Activated effector memory CD4-positive, alpha-beta T cell treated with anti-CD3 and anti-CD28 coated beads, Interleukin-2, amount 50 U/mL, for 16 hours (primary cell): ENCODE data around the gene SLC25A24.
"Not testable (repeated sequence)": the region's sequence is repeated elsewhere in the genome, so short reads cannot be mapped to it uniquely, and the experiment has no call there.

ENCODE experiments used
- DNase-seq: peaks from one replicate; pipeline ENCODE4 v3.0.0-alpha.2; 2020

SLC25A24 gene

DNA sequence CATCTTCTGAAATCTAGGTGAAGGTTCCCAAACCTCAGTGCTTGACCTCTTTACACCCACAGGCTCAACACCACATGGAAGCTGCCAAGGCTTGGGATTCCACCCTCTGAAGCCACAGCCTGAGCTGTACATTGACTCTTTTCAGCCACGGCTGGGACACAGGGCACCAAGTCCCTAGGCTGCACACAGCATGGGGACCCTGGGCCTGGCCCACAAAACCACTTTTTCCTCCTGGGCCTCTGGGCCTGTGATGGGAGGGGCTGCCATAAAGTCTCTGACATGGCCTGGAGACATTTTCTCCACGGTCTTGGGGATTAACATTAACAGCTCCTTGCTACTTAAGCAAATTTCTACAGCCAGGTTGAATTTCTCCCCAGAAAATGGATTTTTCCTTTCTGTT lies 67.8 kb downstream of the SLC25A24 start:
- not testable (repeated sequence) for DNase-seq

DNA sequence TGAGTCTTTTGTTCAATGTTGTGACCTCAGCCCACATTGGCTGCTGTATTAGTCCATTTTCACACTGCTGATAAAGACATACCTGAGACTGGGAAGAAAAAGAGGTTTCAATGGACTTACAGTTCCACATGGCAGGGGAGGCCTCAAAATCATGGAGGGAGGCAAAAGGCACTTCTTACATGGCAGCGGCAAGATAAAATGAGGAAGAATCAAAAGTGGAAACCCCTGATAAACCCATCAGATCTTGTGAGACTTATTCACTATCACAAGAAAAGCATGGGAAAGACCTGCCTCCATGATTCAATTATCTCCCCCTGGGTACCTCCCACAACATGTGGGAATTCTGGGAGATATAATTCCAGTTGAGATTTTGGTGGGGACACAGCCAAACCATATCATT lies 68.9 kb downstream of the SLC25A24 start:
- not testable (repeated sequence) for DNase-seq

DNA sequence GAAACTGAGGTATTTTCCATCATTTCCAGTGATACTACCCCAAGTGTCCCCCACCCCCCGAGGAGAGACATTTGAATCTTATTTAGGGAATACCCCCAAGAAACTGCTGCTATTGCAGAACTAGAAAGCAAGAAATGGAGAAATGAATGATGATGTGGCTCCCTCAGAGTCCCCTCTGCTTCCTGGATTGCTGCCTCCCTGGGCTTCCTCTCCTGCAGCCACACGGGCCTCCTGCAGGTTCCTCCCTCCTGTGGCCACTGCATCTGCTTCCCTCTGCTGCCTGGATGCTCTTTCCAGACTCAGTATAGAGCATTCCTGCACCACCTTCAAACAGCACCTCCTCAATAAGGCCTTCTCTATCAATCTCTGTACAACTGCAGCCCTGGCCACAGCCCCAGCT lies 69.3 kb downstream of the SLC25A24 start:
- DNase-seq = no peak

DNA sequence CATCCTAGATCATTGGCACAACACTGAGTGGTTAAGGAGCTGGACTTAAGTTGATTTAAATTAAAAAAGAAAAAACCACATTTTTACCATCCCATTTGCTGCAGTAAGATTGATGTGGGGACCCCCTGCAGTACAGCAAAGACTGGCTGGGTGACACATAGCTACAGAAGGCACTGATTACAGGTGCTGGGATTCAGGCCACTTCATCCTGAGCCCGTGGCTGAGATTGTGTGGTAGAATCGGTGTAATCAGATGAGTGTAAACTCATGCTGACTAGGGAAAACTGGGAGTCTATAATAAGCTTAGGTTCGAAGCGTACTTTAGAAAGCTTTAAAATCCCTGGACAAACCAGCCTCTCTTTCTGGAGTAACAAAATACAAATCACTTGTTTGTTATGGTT lies 70.1 kb downstream of the SLC25A24 start:
- no peak for DNase-seq

DNA sequence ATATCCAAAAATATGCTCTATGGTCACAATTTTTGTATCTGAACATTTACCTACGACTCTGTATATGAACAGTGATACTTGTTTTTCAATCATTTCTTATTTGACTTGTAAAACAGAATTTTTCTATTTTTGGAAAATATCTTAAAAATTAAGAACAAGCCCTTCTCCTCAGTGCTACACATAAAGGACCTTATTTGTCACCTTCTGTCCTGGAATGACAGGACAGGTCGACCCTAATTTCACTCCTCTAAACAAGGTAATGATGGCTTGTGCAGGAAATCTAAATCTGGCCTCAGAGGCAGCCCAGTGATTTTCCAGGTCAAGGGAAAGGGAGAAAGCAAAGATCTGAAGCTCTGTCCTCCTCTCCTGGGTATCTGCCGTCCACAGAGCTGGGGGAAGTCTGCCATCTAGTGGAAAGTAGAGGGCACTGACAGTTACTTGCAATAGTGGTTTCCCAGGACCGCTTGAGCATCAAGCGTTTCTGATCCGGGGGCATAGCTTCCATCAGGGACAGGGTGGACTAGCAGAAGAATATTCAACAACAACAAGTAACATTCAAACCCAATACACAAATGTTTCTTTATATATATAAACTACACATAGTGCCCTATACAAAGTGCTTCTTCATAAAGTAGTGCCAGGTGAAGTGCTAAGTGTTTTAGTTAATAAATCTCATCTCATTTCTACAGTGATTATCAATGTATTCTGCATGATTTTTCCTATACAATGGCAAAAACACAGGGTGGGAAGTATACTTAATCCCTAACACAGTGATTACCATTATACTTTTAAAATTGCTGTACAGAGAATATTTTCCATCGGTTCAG lies 74.6 kb downstream of the SLC25A24 start:
- peak; percentile 81 for DNase-seq

DNA sequence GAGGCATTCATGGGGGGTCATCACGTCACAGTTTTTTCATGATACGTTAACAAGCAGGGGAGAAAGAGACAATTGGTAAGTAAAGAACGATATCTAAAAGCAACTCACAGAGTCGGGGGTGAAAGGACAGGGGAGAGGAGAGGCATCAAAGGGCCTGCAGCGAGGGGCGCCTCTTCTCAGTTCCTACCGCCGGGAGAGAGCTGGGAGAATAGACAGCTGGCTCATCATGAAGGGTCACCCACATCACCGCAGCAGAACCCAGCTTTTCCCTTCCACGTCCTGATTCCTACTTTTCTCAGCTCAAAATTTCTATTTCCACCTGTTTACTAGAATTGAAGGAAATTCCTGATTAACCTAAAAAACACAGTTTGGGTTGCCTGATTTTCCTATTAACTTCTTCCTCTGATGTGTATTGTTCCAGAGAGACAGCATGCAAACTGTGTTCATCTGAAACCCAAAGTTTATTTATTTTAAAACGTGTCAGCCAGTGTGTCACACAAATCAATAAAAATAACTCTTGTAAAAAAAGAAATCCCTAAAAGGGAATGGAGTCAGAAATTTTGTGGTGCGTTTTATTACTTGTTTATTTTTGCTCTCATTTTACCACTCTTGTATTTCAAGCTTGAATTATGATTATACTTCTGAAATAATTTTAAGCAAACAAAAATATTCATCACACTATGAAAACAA lies 75.4 kb downstream of the SLC25A24 start:
- DNase-seq = no peak

DNA sequence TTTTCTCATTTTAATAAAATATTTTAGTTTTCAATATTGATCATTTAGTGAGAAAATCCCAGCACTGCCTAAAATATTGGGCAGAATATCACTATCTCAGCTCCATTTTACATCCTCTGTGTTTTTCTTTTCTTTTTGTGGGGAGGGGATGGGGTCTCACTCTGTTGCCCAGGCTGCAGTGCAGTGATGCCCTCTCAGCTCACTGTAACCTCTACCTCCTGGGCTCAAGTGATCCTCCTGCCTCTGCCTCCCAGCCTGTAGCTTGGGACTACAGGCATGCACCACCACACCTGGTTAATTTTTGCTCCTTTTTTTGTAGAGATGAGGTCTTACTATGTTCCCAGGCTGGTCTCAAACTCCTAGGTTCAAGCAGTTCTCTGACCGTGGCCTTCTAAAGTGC lies 76.1 kb downstream of the SLC25A24 start:
- DNase-seq = no peak

DNA sequence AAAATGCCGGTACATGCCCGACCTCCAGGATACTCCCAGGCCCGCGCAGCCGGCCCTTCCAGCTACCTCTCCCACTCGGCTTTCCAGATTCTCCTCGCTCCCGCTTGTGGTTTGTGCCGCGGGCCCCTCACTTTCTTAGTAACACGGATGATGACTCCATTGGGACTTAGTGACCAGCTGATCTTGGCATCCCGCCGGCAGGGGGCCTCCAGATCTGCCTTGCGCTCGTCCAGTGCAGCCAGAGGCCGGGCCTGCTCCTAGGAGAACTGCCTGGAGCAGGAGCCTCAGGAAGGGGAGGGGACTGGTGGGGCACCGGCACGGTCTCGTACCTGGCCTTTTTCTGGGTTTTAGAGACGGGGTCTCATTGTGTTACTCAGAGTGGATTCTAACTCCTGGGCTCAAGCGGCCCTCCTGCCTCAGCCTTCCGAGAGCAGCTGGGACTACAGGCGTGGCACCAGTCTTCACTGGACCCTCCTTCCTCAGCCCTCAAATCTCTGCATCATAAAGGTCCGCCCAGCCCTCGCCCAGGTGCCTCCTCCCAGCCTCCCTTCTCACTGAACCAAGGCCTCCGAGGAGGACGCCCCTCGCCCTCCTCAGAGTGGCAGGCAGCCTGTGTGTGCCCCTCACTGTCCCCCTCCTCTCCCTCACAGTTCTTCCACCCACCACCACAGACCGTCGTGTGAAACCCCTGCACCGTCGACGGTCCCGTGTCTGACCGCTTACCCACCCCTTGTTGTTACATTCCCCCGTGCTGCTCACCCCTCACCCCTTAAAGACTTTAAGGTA lies 78.6 kb downstream of the SLC25A24 start:
- DNase-seq = no peak

DNA sequence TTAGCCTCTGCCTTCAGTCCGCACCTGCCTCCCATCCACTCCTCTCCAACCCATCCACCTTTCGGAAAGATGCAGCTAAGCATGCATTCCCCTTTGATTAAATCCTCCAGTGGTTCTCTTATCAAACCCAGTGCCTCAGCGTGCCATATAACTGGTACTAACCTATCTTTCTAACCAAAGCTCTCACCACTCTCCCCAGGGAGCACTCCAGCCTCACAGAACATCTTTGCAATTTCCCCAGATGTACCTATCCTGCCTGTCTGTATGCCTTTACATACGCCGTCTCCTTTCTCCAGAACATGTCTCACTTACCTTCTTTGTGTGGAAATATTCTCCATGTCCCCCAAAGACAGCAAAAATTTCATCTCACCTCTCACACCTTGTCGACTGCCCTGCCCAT lies 80.0 kb downstream of the SLC25A24 start:
- DNase-seq = no peak

DNA sequence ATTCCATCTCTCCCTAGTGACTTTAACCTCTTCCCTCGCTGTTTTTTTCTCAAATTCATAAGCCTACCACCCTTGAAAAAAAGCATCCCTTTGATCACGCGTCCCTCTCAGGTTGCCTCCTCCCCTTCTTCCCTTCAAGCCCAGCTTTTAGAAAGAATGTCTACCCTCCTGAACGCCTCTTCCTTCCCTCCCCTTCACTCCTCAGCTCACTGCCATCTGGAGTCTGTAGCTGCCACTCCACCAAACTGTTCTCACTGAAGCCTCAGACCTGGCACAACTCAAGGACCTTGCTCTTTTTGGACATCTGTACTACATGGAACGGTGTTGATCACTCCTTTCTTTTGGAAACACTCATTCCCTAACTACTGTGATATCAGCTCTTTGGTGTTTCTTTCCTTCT lies 80.6 kb downstream of the SLC25A24 start:
- no peak for DNase-seq

DNA sequence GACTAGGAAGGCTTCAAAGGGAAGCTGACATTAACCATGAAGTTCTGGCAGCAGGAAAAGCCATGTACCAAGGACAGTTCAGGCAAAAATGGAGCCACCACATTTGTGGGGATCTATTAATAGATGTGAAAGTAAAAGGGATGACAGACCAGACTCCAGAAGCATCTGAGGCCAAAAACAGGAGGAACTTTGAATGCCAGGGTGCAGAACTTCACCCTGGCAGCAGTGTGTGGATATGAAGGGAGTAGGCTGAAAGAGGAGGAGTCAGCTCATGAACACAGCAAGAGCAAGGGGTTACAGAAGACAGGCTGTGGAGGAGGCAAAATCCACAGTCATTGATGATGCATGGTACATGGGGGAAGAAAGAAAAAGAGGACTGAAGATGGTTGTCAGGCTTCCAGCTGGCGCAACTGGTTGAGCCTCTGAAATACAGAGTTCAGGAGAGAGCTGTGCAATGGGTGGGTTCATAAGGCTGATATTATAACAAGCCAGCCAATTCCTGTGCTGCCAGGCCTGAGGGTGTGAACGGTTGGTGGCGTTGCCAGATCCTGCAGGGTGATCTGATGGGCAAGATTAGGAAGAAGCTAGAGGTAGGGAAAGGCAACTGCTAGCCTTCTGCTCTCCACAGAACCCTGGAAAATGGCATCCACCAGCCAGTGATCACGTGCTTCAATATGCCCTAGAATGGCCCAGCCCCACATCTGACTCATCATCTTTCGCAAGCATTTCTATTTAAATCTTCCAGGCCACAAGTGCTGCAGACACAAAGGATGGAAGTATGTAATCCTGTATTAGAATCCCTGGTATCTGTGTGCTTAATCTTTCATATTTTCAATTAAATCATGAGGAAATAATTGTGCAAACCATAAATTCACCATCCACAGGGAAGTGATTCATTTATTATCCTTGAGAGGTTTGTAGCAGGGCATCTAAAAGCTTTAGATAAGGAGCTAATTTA lies 81.9 kb downstream of the SLC25A24 start:
- no peak for DNase-seq

DNA sequence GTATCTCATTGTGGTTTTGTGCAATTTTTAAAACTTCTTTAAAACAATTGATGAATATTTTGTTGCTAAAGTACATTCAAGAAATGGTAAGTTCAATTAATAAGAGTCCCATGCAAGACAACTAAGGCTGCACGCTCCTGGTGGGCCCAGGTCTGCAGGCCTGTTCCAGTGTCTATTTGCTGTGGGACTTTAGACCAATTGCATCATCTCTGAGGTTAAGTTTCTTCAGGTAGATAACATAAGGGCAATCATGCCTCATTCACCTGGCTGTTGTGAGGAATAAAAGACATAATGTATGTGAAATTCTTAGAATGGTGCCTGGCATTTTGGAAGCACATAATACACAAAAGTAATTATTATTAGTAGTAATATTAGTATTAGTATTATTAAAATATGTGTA lies 82.9 kb downstream of the SLC25A24 start:
- DNase-seq = no peak

DNA sequence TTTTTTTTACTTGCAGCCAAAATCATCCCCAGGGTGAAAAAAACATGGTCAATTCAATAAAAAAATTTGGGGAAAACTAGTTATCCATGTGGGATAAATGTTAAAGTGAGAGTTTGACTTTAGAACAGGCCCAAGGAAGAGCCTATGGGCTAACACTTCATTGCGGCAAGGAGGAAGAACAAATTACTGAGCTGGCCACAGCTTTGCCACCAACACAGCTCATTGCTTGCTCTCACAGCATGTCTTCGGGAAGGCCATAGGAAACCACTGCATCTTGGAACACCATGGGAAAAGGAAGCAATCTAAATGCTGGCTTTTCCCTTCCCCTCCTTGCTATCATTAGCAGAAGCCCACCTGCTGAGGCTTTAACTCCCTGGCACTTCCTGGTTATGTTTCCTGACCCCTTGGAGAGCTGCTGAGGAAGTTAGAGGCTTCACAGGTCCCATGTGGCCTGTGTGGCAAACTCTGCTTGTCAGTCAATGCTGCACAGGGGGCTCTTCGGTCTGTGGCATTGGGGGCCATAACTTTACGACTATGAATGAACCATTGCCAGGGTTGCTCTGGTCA lies 86.0 kb downstream of the SLC25A24 start:
- no peak for DNase-seq

DNA sequence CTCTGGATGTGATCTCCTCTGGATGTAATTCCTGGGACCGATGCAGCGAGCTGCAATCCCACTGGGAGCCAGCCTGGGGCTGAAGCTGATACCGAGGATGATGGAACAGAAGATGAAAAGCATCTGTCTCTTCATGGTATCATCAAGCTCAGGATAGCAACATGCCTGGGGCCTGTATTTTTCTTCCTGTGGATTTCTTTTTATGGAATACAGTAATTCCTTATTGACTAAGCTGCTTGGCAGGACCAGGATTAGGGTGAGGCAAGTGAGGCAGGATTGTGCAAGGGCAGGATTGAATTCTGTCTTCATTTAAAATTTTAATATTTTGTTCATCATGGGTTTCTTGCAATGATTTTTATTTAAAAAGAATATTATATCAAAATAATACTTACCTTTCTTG lies 86.6 kb downstream of the SLC25A24 start:
- DNase-seq = no peak

DNA sequence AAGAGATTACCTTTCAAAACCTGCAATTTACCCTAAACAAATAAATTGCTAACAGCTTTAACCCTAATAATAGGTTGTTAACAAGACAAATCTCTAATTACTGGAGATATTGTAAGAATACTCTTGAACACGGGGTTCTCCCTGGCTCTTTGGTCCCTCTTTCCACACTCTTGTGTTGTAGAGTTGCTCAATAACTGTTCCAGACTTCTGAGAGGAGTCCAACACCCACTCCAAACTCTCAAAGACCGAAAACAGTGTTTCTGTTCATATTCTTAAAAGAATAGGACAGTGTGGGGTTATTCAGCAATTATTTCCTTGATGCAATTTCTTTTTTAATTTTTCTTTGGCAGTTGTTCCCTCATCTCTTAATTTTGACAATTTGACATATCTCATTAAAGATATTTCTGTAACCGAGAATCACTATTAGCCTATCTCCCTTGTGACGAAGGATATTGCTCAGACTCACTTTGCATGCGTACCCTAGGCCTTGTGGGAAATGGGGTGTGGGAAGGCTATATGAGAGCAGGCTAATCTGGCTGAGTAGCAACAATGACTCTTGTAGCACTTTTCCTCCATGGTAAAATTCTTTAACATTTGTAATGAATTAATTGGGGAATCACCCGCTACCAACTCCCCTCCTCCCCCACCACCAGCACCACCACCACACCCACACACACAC lies 90.7 kb downstream of the SLC25A24 start:
- no peak for DNase-seq

DNA sequence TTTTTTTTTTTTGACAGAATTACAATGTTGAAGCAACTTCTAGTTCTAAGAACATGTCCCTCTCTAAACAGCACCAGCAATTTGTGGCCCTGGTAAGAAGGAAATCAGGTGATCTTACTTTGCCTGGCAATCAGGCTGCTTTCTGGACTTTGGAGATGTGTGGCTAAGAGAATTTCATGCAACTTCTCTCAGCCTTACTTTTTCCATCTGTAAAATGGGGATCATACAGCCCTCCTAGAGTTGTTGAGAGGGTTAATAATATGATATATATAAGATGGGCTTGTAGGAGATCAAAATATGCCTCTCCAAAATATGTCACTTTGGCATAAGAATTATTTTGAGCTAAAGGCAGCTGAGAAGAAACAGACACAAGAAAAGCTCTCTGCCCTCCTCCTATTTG lies 92.0 kb downstream of the SLC25A24 start:
- no peak for DNase-seq

DNA sequence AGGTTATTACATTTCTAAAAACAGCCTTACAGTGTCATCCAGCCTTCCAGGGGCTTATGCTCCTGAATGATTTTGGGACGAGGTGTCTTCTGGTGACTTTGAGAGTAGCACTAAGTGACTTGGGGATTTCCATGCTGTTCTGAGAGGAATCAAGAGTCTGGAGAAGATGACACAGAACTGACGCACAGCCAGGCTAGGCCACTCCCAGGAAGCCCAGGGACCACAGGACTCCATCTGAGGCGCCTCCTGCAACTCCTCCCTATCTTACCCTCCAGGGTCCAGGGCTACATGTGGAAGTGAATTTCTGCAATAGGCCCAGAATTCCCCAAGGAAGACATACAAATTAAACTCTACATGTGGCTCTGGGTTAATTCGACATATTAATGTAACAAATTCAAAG lies 92.5 kb downstream of the SLC25A24 start:
- DNase-seq = peak; percentile 67

DNA sequence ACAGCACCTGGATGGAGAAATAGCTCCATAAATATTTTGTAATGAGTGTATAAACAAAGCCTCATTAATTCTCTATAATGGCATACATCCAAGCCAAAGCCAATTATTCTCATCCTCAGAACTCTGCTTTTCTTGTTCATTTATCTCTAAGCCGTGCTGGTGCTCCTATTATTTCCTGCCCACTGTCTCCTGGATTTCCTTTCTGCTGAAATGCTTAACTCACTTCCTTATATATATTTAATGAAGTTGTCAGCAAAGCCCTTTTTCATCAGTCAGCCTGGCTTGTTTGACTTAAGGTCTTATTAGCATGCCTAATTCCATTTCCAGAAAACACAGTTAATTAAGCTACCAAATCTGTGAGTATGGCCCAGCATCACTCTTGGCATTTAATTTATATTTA lies 93.4 kb downstream of the SLC25A24 start:
- no peak for DNase-seq

DNA sequence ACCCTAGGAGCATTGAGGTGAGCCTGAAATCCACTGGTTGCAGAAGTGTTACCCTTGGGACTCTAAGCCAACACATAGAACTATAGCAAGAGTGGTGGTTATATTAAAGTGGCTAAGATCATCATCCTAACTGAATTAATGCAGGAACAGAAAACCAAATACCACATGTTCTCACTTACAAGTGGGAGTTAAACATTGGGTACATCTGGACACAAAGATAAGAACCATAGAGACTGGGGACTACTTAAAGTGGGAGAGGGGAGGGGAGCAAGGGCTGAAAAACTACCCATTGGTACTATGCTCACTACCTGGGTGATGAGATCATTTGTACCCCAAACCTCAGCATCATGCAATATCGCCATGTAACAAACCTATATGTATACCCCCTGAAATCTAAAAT lies 100.0 kb downstream of the SLC25A24 start:
- DNase-seq = no peak

DNA sequence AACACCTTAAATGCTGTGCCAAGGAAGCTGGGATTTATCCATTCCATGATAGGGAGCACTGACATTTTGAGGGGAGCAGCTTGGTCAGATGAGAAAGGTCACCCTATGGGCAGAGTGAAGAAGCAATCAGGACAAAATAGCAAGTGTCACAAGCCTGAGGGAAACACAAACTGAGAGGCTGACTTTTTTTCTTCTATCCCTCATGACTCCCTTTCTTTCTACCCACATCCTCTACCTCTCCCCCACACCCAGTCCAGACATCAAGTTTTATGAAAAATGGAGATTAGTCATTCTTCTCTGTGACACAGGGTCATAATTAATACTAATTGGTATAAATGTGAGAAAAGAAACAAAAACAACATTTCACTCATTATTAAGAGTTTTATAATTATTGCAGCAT lies 103.1 kb downstream of the SLC25A24 start:
- DNase-seq = no peak

DNA sequence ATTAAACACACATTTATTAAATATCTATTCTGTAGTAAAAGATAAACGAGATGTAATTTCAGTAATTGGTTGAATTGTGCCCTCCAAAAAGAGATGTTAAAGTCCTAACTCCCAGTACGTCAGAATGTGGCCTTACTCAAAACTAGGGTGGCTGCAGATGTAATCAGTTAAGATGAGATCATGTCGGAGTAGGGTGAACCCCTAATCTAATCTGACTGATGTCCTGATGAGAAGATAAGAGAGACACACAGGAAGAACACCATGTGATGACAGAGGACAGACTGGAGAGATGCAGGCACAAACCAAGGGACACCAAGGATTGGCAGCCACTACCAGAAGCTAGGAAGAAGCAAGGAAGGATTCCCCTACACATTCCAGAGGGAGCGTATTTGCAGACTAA lies 104.1 kb downstream of the SLC25A24 start:
- no peak for DNase-seq

DNA sequence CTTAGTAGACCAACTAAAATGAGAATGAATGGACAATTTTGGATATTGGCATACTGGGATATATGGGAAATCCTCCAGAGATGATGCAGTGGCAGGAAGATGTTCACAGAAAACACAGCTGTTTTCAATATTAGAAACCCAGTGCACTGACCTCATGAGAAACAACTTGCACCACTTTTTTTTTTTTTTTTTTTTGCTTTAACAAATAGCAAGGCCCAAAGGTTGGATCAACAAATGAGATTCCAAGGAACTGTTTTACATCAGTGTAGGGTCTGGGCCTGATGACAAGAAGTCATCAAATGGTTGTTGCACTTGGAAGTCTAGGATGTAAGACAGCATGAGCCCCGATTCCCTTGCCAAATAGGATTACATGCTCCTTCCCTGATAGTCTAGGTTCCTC lies 110.7 kb downstream of the SLC25A24 start:
- DNase-seq = no peak
